CD4-positive, alpha-beta T cell (primary cell): ENCODE measurements around the gene DDTL. TPM values are rescaled to one million over a fixed set of nuclear protein-coding genes. Genes with fewer than 3 reads are reported as not detected.

Experiments
- ATAC-seq: fragments of 200-7000 bp; cut with Tn5 transposase; one replicate; pipeline ENCODE4 v1.10.0; 2022; ENCODE audit warnings: mild to moderate bottlenecking; ENCODE audit not compliant: poor library complexity
- CTCF ChIA-PET: fragments of 350-600 bp; sonication (Branson Sonifier 250); formaldehyde crosslinking; loops from one replicate; lab custom pipeline; 2021; ENCODE audit warnings: antibody characterized with exemption, inconsistent platforms; lab: Charles Lee
- POLR2A ChIA-PET: fragments of 350-600 bp; sonication (Branson Sonifier 250); formaldehyde crosslinking; loops from one replicate; lab custom pipeline; 2021; ENCODE audit warnings: antibody characterized with exemption, inconsistent platforms; lab: Charles Lee
- DNase-seq, 14 experiments: peaks; one replicate each; pipeline ENCODE4 v3.0.0-alpha.2; 2013 to 2020; ENCODE audit warnings: mixed read lengths in 2 of 14
- H3K27ac ChIP-seq, 2 donors: one replicate each; pipeline versions ENCODE4 v1.5.1 to v1.7.0; 2013; ENCODE audit warnings: low read length in 2 of 2, low read depth in 1 of 2, mild to moderate bottlenecking in 1 of 2
- H3K27me3 ChIP-seq, 2 experiments: 1 replicate in 1 of 2; 2 replicates in 1 of 2; pipeline versions ENCODE4 v1.6.1 to v1.7.0; 2013; ENCODE audit warnings: low read length in 2 of 2, control low read depth in 1 of 2, mild to moderate bottlenecking in 1 of 2, moderate library complexity in 1 of 2; ENCODE audit not compliant: insufficient read depth in 2 of 2, control insufficient read depth in 1 of 2
- H3K36me3 ChIP-seq: one replicate; pipeline ENCODE4 v1.6.1; 2013; ENCODE audit warnings: low read length, control low read depth; ENCODE audit not compliant: insufficient read depth
- H3K4me1 ChIP-seq: one replicate; pipeline ENCODE4 v1.6.1; 2013; ENCODE audit warnings: low read length, control low read depth; ENCODE audit not compliant: insufficient read depth
- H3K4me3 ChIP-seq: one replicate; pipeline ENCODE4 v1.5.1; 2013; ENCODE audit warnings: mild to moderate bottlenecking, low read length, moderate library complexity
- H3K9me3 ChIP-seq, 2 experiments: 1 replicate in 1 of 2; 2 replicates in 1 of 2; pipeline versions ENCODE4 v1.6.1 to v1.7.0; 2013; ENCODE audit warnings: low read length in 2 of 2, mild to moderate bottlenecking in 2 of 2, control low read depth in 1 of 2, moderate library complexity in 1 of 2; ENCODE audit not compliant: control insufficient read depth in 1 of 2, insufficient read depth in 1 of 2
- H3K27ac Mint-ChIP-seq: one replicate; pipeline ENCODE4 v1.8.0; 2020; ENCODE audit warnings: mixed read lengths
- H3K27me3 Mint-ChIP-seq: one replicate; pipeline ENCODE4 v1.8.0; 2021; ENCODE audit warnings: mixed read lengths
- H3K36me3 Mint-ChIP-seq: one replicate; pipeline ENCODE4 v1.8.0; 2021; ENCODE audit warnings: low read depth, mixed read lengths
- H3K4me1 Mint-ChIP-seq: one replicate; pipeline ENCODE4 v1.8.0; 2021; ENCODE audit warnings: low read depth, mixed read lengths
- H3K4me3 Mint-ChIP-seq: one replicate; pipeline ENCODE4 v1.8.0; 2020; ENCODE audit warnings: mild to moderate bottlenecking, mixed read lengths
- H3K9me3 Mint-ChIP-seq: one replicate; pipeline ENCODE4 v1.8.0; 2020; ENCODE audit warnings: mixed read lengths
- CTCF ChIP-seq: fragments of 200-600 bp; IDR thresholded peaks from one replicate; pipeline ENCODE4 v1.8.0; 2022; ENCODE audit warnings: antibody characterized with exemption, mild to moderate bottlenecking
- intact Hi-C, 2 experiments: fragments of 100-400 bp; cut with DNase I in 1 of 2; cut with micrococcal nuclease in 1 of 2; formaldehyde crosslinking; loops; one replicate each; pipeline versions ENCODE4 v1.15.1 to v1.9.0; 2023 to 2025; cut with DNase I, micrococcal nuclease
- total RNA-seq, 174 experiments: library from RNA in 2 of 174; stranded (reverse) in 2 of 174; gene quantifications; one replicate each; pipeline ENCODE4 v1.2.3 and lab custom pipeline; 2021 to 2026

DDTL gene
- total RNA-seq, 2 experiments from 2014 or later, result 3.5 to 3.8 TPM

- H3K4me1 ChIP-seq, result no peaks in the 10 kb centered on the region
- CTCF ChIA-PET, result no interaction called here
- no peak overlapping the region for H3K27ac Mint-ChIP-seq
- no peak overlapping the region for H3K4me3 ChIP-seq
- no peak overlapping the region for H3K4me3 Mint-ChIP-seq
- peaks cover 9% of the 10 kb centered on the region for H3K27me3 Mint-ChIP-seq
- ATAC-seq (no peak), DNase-seq (no peak)
- H3K27ac ChIP-seq, result no peak overlapping the region
- intact Hi-C loops, result no loop called here
- no peaks in the 10 kb centered on the region for H3K9me3 ChIP-seq
- no peaks in the 10 kb centered on the region for H3K36me3 Mint-ChIP-seq
- H3K36me3 ChIP-seq, result no peaks in the 10 kb centered on the region
- no peak for TF ChIP-seq CTCF
- H3K27me3 ChIP-seq, result no peaks in the 10 kb centered on the region
- H3K4me1 Mint-ChIP-seq, result no peaks in the 10 kb centered on the region
- POLR2A ChIA-PET, result no interaction called here
- H3K9me3 Mint-ChIP-seq, result no peaks in the 10 kb centered on the region
Measured at GRCh38 chr22:24003887-24004286, 37.2 kb downstream of the DDTL start.

GRCh38 chr22:24005201-24005600 is 38.5 kb downstream of the DDTL start, which contains the start of gene GSTT4:
GSTT4 (minus strand) TSS chr22:24005453; CDS start chr22:24005356, 97 bp downstream.
- Mint-ChIP-seq H3K27me3 (peaks cover 9% of the 10 kb centered on the region), H3K27ac (no peak within 1 kb of the TSS), H3K9me3 (no peaks in the 10 kb centered on the region), H3K4me3 (no peak within 1 kb of the TSS), H3K36me3 (no peaks in the 10 kb centered on the region), H3K4me1 (peaks cover 2% of the 10 kb centered on the region)
- intact Hi-C loops, result loop anchor here in 1 of 2 experiments (5.0 kb wide), 1 partner anchor 53 kb away; no protein-coding TSS in a partner anchor
- ATAC-seq (no peak), DNase-seq (no peak)
- Histone ChIP-seq H3K27ac (no peak within 1 kb of the TSS), H3K36me3 (no peaks in the 10 kb centered on the region), H3K9me3 (no peaks in the 10 kb centered on the region), H3K4me3 (no peak within 1 kb of the TSS), H3K4me1 (no peaks in the 10 kb centered on the region), H3K27me3 (no peaks in the 10 kb centered on the region)
- CTCF ChIA-PET, result no interaction called here
- POLR2A ChIA-PET, result no interaction called here
- TF ChIP-seq CTCF, result no peak

- ChIA-PET POLR2A (no interaction called here), CTCF (interaction anchor here (0.5 kb wide), 1 partner anchor 10 kb away, joined by 3 read pairs; no protein-coding TSS in a partner anchor)
- H3K4me3 ChIP-seq, result no peak overlapping the region
- H3K36me3 ChIP-seq, result no peaks in the 10 kb centered on the region
- intact Hi-C loops, result loop anchor here in 1 of 2 experiments (5.0 kb wide), 1 partner anchor 54 kb away; no protein-coding TSS in a partner anchor
- no peaks in the 10 kb centered on the region for H3K9me3 ChIP-seq
- H3K4me1 ChIP-seq, result peaks cover 6% of the 10 kb centered on the region
- Mint-ChIP-seq H3K36me3 (peaks cover 7% of the 10 kb centered on the region), H3K27ac (no peak overlapping the region), H3K9me3 (no peaks in the 10 kb centered on the region), H3K4me1 (peaks cover 13% of the 10 kb centered on the region), H3K27me3 (peaks cover 9% of the 10 kb centered on the region), H3K4me3 (no peak overlapping the region)
- TF ChIP-seq CTCF, result no peak
- ATAC-seq, result no peak
- no peak overlapping the region for H3K27ac ChIP-seq
- no peaks in the 10 kb centered on the region for H3K27me3 ChIP-seq
- no peak for DNase-seq
Measured at GRCh38 chr22:24006207-24006913, 39.7 kb downstream of the DDTL start.
